Stimulated activated CD8-positive, alpha-beta memory T cell treated with anti-CD3 and anti-CD28 coated beads, Interleukin-15, amount 100 ng/mL, for 48 hours (primary cell): ENCODE measurements around the gene BICDL2.

ENCODE experiments used
- DNase-seq, 2 donors: peaks; one replicate each; pipeline ENCODE4 v3.0.0-alpha.2; 2020; ENCODE audit warnings: low read depth in 2 of 2

The BICDL2 gene

DNA sequence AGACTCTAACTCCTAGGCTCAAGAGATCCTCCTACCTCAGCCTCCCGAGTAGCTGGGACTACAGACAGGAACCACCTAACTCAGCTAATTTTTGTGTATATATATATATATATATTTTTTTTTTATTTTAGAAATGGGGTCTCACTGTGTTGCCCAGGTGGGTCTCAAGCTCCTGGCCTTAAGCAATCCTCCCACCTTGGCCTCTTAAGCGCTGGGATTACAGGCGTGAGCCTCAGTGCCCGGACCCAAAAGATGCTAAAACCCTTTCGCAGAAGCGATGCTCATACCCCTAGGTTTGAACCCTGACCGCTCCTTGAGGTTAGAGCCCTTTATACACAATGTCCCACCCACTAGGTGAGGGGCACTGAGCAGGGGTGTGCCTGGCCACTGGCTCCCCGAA, 26.2 kb downstream of the BICDL2 start:
- DNase-seq, result no peak

DNA sequence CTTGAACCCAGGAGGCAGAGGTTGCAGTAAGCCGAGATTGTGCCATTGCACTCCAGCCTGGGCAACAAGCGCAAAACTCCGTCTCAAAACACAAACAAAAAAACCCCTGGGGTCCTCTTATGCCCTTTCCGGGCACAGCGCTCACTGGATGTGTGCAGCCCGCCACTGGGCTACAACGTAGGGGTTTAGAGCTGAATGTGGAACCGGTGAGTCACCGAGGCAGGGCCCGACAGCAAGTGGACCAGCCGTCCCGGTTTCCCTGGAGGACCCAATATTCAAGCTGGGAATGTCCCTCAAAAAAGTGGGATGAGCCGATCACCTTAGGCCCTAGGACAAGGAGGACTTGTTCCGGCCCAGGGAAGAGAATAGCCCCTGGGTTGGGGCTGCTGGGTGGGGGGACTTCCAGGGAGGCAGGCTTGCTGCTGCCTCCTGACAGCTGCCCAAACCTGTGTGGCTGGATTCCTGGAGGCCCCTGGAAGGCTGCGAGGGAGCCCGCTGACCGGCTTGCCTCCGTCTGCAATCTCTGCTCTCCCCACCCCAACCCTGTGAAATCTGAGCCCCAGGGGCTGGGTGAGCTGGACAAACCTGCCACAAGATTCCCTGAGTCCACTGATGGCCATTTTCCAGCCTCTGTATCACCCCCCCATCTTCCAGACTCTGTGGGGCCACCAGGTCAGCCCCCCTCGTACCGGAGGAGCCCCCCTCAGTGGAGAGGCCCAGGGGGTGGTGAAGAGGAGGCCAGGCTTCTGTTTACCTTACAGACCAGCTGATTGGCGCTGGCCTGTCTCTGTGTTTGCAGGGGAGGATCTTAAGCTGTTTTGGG, 27.0 kb downstream of the BICDL2 start:
- DNase-seq, result no peak

DNA sequence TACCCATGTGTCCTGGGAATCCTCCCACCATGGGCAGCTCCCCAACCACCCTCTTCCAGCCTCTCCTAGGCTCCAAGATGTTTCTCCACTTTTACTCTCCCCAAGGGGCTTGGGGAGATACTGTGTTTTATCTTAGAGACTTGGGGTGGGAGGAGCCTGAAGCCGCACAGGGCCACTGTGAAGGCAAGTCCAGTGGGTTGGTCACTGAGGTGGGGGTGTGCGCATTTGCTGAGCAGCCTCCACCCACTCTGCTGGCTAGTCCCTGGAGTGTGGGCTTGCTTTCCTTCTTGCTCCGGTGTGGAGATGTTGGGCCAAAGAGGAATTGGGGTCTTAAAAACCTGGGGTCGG, 28.1 kb downstream of the BICDL2 start:
- DNase-seq, result no peak

DNA sequence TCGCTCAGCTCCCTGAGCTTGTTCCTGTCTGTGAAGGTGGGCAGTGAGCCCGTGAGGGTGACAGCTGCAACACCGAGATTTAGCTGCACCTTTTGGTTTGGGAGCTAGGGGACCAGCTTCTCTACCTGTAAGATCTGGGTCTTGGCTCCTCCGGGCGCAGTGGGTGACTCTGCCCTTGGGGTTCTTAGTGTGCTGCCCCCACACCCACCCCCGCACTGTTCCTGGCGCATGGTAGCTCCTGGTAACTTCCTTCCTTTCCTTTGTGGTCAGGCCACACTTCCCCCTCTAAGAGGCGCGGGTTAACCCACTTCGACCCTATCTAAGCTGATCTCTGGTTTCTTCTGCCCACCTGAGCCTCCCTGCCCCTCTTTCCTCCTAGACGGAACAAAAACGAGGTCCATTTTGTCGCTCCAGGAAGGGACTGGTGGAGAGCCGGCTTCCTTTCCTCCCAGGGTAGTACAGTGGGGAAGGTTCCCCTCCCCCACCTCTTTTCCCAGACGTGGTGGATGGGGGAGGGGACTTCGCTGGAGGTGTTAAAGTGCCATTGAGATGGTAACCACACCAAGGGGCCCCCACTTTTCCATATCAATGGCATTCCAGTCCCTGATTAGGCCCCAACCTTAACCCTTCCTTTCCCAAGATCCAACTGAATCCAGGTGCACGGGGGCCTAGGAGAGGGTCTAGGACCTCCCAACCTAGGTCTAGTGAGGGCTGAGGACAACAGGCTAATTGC, 28.6 kb downstream of the BICDL2 start:
- no peak for DNase-seq

DNA sequence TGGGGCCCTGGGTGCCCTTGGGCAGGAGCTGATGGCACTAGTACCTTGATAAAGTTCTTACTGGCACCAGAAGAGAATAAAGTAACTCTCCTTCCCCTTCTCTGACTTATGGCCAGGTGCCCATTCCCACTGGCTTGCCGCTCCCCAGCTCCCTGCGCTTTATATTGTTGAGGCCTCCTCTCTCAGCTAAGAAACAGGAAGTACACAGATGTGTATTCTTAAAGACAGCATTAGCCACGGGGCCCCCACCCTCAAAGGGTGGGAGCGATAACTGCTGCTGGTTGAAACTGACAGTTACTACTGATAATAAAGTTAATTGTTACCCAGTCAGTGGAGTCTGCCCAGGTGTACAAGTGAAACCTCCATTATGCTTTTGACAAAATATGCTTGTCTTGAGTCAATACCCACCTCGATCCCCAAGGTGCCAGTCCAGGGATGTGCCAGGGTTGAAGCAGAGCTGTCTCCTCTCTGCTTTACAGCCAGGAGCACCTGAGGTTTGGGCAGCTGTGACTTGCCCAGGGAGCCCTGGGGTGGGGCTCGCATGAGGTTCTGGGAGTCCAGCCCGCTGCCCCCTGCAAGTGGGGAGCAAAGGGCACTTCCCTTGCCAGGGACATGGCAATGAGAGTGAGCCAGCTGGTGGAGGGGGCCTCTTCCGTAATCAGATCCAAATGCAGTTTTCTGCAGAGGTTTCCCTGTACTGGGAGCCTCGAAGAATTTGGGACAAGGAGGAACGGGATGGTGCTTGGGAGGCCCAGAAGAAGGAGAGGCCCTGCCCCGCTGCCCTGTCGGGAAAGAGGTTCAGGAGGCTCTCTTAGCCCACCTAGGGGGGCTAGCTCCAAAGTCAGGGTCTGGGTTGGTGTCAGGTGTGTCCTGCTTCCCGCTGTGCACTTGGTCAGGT, 29.4 kb downstream of the BICDL2 start:
- no peak for DNase-seq

DNA sequence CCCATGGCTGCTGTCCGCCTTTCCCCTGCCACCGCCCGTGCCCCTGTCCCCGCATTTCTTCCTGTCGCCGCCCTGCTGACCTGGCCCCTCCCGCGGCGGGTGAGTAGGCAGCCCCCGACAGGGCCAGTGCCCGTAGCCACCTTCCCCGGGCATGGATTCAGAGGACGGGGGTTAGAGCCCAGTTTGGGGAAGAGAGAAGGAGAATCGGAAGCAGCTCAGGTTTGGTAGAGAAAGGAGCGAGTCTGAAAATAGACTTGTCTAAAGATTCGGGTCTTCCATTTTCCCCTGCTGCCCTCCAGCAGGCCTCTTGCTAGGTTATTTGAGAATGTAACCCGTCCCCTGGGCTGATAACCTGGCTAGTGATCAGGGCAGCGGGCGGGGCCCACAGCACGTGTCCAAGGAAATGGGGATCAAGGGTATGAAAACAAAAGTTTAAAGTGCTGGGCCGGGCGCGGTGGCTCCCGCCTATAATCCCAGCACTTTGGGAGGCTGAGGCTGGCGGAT, 31.9 kb downstream of the BICDL2 start:
- DNase-seq, result no peak

DNA sequence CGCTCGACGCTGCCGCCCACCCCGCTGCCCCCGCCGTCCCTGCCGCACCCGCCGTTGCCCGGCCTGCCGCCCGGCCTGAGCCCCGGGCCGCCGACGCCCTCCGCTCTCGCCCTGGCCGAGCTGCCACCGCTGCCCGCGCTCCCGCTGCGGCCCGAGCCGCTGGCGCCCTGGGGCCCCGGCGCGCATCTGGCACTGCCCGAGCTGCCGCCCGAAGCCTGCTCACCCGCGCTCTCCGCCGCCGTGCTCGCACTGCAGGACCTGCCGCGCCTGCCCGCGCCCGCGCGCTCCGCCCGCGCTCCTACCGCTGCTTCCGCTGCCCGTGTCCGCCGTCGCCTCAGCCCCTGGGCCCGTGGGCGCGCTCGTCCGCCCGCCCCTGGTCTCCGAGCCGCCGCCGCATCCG, 32.4 kb downstream of the BICDL2 start:
- no peak for DNase-seq

DNA sequence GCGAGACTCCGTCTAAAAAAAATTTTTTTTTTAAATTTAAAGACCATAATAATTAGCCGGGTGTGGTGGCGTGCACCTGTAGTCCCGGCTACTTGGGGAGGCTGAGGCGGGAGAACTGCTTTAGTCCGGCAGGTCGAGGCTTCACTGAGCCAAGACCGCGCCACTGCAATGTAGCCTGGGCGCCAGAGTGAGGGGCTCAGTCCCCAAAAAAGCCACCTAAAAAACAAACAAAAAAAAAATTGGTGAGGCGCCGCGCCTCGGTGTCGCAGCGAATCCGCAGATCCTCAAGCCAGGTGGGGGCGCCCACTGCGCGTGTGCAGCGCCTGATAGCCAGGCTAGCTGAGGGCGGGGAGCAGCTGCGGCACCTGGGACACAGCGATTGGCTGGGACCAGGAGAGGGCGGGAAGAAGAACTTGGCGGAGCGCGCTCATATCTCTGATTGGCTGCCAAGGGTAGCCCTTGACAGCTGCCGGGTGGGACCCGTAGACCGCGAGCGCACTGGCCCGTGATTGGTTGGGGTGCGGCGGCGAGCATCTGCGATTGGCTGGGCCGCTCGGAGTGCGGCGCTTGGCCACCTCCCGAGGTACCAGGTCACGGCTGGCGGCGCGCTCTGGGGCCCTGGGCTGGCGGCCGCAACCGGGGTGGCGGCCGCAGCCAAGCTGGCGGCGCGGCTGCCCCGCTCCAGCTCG, 33.0 kb downstream of the BICDL2 start:
- peak; percentile 95 to 98 for DNase-seq

DNA sequence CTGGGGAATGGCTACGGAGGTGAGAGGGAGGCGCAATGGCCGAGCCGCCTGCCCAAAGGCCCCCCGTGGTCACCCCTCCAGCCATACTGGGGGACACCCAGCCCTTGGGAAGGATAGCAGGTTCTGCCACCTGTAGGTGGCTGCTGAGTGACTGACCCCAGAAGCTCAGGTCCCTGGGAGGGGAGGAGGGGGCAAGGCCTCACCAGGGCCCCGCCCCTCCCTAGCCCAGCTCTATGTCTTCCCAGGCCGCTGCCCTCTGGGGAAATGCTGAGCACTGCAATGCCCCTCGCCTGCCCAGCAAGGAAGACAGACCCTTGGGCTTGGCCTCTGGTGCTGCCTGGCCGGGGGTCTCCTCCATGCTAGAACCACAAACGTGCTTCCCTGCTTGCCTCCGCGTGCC, 35.4 kb downstream of the BICDL2 start:
- DNase-seq, result no peak

DNA sequence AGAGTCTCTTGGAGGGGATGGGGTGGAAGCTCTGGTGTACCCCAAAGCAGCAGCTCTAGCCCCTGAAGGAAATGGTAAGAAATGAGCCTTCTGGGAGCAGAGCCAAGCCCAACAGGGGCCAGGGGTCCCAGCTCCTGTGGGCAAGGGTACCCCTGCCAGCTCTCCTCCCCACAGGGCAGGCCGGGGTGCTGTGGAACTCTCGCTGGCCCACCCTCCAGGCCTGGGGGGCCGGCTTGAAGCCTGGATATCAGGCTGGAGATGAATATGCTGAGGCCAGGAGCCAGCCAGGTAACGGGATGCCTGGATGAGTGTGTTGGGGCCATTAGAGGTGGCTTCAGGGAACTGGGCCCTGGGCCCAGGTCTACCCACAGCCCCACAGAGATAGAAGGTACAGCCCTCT, 36.2 kb downstream of the BICDL2 start:
- no peak for DNase-seq

DNA sequence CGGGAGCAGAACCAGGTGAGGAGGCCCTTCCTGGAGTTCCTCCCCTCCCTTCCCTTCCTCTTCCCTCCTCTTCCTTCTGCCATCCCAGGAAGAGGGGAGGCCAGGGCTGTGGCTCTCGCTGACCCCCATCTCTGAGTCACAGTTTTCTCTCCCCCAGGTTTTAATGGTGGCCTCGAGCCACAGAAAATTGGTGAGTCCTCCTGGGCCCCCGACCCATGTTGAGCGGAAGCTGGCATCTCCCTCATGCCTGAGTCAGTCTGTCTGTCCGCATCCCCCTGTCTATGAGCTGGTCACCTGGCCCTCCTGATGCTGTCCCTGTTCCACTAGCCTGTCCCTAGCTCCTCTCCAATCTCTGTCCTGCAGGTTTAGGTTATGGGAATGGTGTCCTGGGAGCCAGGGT, 36.8 kb downstream of the BICDL2 start:
- no peak for DNase-seq

DNA sequence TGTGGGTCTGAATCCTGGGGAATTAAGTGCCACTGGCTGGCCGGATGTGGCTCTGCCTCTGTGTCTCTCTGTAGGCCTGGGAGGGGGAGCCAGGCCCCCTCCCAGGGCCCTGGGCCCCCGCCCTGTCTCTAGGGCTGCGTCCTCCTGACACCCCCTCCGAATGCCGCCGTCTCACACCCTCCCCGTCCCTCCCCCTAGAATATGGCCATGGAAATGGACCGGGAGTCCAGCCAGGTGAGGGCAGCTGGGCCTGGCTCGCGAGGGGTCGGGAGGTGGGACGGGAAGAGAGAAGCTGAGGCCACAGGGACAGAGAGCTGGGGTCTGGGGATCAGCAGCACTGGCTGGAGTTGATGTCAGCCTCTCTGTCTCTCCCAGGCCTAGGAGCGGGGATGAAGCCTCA, 40.4 kb downstream of the BICDL2 start:
- DNase-seq, result no peak

DNA sequence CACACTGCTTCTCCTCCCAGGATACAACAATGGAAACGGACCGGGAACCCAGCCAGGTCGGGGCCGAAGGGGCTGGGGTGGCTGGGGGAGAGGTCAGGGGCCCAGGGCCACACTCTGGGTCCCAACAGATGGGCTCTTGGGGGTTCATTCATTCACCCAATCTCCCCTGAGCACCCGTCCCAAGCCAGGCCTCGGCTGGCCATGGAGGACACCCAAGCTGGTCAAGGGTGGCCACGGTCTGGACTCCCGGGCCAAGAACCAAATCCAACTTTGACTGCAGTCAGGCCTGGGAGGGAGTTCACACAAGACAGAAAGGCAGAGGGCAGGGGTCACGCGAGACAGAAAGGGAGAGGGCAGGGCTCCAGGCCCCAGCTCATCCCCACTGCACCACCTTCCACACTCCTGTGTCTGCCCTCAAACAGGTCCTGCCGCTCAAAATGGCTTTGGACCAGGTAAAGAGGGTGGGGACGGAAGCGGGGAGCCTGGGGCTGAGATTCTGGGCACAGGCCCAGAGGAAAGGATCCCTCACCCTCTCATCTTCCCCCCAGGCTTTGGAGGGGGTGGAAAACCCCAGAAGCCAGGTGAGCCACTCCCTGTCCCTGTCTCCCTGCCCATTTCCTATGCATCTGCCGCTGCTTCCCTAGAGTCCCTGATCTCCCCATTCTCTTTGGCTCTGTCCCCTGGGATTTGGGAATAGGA, 44.2 kb downstream of the BICDL2 start:
- DNase-seq, result no peak

DNA sequence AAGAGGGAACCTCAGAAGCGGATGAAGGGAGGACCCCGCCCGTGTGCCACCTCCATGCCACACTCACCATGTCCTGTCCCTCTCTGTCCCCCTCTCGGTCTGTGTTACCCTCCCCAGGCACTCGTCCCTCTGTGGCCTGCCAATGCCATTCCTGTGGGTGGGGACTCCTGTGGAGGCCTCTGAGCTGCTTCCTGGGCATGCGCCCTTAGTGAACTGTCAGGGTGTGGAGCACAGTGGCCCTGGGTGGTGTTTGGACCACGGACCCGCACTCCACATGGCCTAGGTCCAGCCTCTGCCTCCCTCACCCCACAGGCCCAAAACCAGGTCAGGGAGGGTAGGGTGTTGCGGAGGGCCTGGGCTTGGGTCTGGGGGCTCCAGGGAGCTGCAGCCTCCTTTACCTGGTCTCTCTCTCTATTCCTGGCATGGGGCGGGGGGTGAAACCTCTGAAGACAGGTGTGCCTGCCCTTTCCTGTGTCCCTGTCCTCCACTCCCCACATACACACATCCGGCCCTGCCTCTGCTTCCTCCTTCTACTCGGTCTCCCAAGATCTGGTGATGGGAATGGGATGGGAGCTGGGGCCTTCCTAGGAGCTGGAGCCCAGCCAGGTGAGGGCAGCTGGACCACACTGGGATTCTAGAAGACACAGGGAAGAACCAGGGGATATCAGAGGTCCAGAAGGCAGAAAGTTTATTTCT, 45.0 kb downstream of the BICDL2 start:
- DNase-seq, result no peak

DNA sequence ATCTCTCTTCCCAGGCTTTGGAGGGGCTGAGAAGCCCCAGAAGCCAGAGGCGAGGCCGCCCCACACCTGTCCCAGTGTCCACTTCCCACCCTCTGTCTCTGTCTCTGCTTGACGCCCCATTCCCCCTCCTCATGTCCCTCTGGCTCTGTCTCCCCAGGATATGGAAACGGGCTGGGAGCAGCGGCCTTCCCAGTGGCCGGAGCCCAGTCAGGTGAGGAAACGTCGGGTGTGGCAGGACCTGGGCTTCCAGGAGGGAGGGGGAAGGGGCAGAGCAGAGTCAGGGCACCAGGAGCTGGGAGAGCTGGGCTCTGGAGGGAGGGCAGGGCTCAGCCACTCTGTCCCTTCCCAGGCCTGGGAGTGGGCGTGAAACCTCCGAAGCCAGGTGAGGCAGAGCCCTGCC, 45.9 kb downstream of the BICDL2 start:
- DNase-seq, result no peak

DNA sequence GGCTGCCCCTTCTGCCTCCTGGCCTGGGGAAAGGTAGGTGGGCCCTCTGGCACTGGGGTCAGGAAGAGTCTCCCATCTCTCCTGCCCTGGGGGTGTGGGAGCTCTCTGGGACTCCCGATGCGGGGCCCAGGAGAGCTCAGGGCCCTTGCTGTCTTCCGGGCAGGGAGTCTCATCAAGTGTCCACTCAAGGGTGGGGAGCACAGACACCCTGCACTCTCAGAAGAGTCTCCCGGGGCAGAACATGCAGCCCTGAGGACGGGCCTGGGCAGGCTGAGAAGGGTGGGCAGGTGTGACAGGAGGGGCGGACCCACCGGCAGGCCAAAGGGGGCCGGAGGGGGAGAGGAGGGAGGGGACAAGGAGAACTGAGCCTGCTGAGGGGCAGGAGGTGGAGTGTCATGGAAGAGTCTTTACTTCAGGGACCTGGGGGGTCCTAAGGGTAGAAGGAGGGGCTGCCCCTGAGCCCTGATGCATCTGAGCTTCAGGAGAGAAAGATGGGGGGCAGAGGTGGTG, 48.1 kb downstream of the BICDL2 start:
- no peak for DNase-seq

DNA sequence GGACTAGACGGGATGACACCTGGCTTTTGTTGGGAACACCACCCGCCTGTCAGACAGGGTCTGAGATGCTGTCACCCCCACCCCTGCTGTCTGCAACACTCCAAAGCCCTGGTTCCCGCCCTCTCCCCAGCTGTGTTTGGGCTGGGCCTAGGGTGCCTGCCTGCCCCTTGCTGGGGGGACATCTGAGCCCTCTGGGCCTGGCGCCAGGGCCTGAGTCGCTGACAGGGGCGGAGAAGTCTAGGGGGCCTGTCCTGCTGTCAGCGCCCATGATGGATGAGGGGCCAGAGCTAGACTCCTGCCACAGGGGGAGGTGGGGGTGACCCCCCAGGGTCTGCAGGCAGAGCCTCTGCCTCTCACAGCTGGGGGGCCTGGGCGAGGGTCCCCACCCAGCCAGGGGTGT, 48.9 kb downstream of the BICDL2 start:
- DNase-seq, result no peak

DNA sequence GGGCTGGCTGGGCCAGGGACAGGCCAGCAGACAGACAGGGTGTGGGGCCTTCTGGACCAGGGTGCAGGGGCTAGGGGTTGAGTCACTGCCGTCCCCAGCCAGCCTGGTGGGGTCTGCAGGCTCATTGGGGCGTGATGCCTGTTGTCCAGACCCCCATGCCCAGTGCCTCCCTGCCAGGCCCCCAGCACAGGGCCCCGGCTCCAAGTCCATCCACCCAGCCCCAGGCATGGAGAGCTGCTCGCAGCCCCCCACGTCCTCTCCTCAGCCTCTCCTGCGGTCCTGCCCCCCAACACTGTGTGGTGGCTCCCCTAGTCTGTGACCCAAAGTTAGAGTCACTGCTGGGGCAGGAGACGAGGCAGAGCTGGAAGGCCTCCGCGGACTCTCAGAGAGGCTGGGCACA, 49.5 kb downstream of the BICDL2 start:
- DNase-seq, result no peak

DNA sequence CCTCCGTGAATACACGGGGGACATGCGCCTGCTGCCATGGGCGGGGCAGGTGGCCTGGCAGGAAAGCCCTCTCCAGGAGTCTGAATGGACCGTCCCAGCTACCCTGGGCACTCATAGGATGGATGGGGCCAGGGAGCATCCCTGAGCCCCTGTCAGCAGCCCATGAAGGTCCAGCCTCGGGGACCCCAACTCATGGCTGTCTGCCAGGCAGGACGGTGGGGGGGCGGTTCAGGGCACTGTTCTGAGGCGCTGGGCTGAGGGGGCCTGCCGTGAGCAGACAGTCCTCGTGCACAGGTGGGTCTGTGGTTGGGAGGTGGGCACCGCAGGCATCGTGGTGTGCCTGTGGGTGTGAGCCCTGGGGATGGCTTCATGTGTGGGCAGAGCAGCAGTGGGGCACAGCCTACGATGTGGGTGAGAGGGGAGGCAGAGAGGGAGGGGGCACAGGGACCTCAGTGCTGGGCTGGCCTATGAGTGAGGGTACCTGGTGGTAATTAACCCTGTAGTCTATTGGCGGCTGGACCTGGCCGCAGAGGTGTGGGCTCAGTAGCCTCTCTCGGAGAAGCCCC, 50.0 kb downstream of the BICDL2 start:
- DNase-seq, result no peak

DNA sequence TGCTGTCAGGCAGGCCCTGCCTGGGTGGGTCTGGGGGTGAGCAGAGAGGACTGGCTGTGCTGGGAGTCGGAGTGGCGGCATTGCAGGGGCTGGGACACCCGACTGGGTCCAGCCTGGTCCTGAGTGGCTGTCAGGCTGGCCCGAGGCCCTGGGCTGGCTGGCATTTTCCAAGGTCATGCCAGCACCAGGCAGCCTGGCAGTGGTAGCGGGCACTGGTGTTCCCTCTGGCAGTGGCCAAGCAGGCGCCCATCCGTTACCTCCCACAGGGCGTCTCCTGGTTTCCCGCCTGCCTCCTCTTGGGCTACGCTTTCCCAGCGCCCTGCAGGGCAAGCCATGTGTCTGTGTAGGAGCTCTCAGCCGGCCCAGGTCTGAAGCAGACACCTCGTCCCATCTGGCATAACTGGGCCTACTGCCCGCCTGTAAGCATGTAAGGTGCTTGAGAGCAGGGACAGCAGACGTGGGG, 50.8 kb downstream of the BICDL2 start:
- no peak for DNase-seq
